ENCODE results near the gene NAGLU.
A peak's percentile ranks its signal among the peaks of the same experiment; 100 is the strongest.
"Not testable (repeated sequence)": the region's sequence is repeated elsewhere in the genome, so short reads cannot be mapped to it uniquely, and the experiment has no call there.

The NAGLU gene

GRCh38 chr17:42536372-42537155, 523 bp downstream of the NAGLU start:
- Histone ChIP-seq H3K9me3 (ENCODE audit: control insufficient read depth in 1 of 2, low read length in 2 of 2) (no peaks in the 10 kb centered on the region), H3K4me1 (ENCODE audit: control insufficient read depth in 1 of 2, insufficient read depth in 2 of 2, low read length in 2 of 2) (peaks cover 12 to 23% of the 10 kb centered on the region in 2 donors), H3K27ac (ENCODE audit: low read length) (peak overlapping the region; percentile 51), H3K4me3 (ENCODE audit: low read depth in 1 of 2, low read length in 2 of 2) (peak overlapping the region; percentile 80 to 82), H3K36me3 (ENCODE audit: control insufficient read depth in 1 of 2, insufficient read depth in 2 of 2, low read length in 2 of 2) (peaks cover 8 to 24% of the 10 kb centered on the region in 2 donors), H3K27me3 (ENCODE audit: low read depth, low read length) (no peaks in the 10 kb centered on the region)

GRCh38 chr17:42537156-42537805, 1.2 kb downstream of the NAGLU start:
- H3K4me3 ChIP-seq (ENCODE audit: low read depth in 1 of 2, low read length in 2 of 2) = peak overlapping the region; percentile 80 to 82
- H3K36me3 ChIP-seq (ENCODE audit: control insufficient read depth in 1 of 2, insufficient read depth in 2 of 2, low read length in 2 of 2) = peaks cover 8 to 26% of the 10 kb centered on the region in 2 donors

GRCh38 chr17:42537826-42538451, 1.9 kb downstream of the NAGLU start:
- Histone ChIP-seq H3K36me3 (ENCODE audit: control insufficient read depth in 1 of 2, insufficient read depth in 2 of 2, low read length in 2 of 2) (peaks cover 8 to 31% of the 10 kb centered on the region in 2 donors), H3K9me3 (ENCODE audit: control insufficient read depth in 1 of 2, low read length in 2 of 2) (no peaks in the 10 kb centered on the region), H3K4me1 (ENCODE audit: control insufficient read depth in 1 of 2, insufficient read depth in 2 of 2, low read length in 2 of 2) (peaks cover 12 to 20% of the 10 kb centered on the region in 2 donors), H3K4me3 (ENCODE audit: low read depth in 1 of 2, low read length in 2 of 2) (no peak overlapping the region), H3K27me3 (ENCODE audit: low read depth, low read length) (no peaks in the 10 kb centered on the region), H3K27ac (ENCODE audit: low read length) (no peak overlapping the region)

More at GRCh38 chr17:42537156-42537805, 1.2 kb downstream of the NAGLU start:
- Histone ChIP-seq H3K27me3 (ENCODE audit: low read depth, low read length) (no peaks in the 10 kb centered on the region), H3K4me1 (ENCODE audit: control insufficient read depth in 1 of 2, insufficient read depth in 2 of 2, low read length in 2 of 2) (peaks cover 12 to 20% of the 10 kb centered on the region in 2 donors), H3K27ac (ENCODE audit: low read length) (peak overlapping the region; percentile 51), H3K9me3 (ENCODE audit: control insufficient read depth in 1 of 2, low read length in 2 of 2) (no peaks in the 10 kb centered on the region)

GRCh38 chr17:42538482-42538881, 2.4 kb downstream of the NAGLU start:
- Histone ChIP-seq H3K4me1 (ENCODE audit: control insufficient read depth in 1 of 2, insufficient read depth in 2 of 2, low read length in 2 of 2) (peaks cover 12 to 20% of the 10 kb centered on the region in 2 donors), H3K4me3 (ENCODE audit: low read depth in 1 of 2, low read length in 2 of 2) (no peak overlapping the region), H3K36me3 (ENCODE audit: control insufficient read depth in 1 of 2, insufficient read depth in 2 of 2, low read length in 2 of 2) (peaks cover 10 to 37% of the 10 kb centered on the region in 2 donors), H3K27ac (ENCODE audit: low read length) (no peak overlapping the region), H3K27me3 (ENCODE audit: low read depth, low read length) (no peaks in the 10 kb centered on the region), H3K9me3 (ENCODE audit: control insufficient read depth in 1 of 2, low read length in 2 of 2) (no peaks in the 10 kb centered on the region)

- not testable (repeated sequence) for H3K27ac ChIP-seq (ENCODE audit: low read length); H3K9me3 ChIP-seq (ENCODE audit: control insufficient read depth in 1 of 2, low read length in 2 of 2); H3K4me3 ChIP-seq (ENCODE audit: low read depth in 1 of 2, low read length in 2 of 2); H3K27me3 ChIP-seq (ENCODE audit: low read depth, low read length)
- peaks cover 14 to 45% of the 10 kb centered on the region in 2 donors for H3K36me3 ChIP-seq (ENCODE audit: control insufficient read depth in 1 of 2, insufficient read depth in 2 of 2, low read length in 2 of 2)
- peaks cover 7 to 13% of the 10 kb centered on the region in 2 donors for H3K4me1 ChIP-seq (ENCODE audit: control insufficient read depth in 1 of 2, insufficient read depth in 2 of 2, low read length in 2 of 2)
Measured at GRCh38 chr17:42540558-42540957, 4.5 kb downstream of the NAGLU start.

- Histone ChIP-seq H3K27ac (ENCODE audit: low read length) (no peak overlapping the region), H3K36me3 (ENCODE audit: control insufficient read depth in 1 of 2, insufficient read depth in 2 of 2, low read length in 2 of 2) (peaks cover 14 to 45% of the 10 kb centered on the region in 2 donors), H3K27me3 (ENCODE audit: low read depth, low read length) (no peaks in the 10 kb centered on the region)
Measured at GRCh38 chr17:42541041-42541833, 5.2 kb downstream of the NAGLU start.

GRCh38 chr17:42543190-42544079, 7.4 kb downstream of the NAGLU start:
- Histone ChIP-seq H3K4me3 (ENCODE audit: low read depth in 1 of 2, low read length in 2 of 2) (no peak overlapping the region), H3K4me1 (ENCODE audit: control insufficient read depth in 1 of 2, insufficient read depth in 2 of 2, low read length in 2 of 2) (peaks cover 0 to 2% of the 10 kb centered on the region in 2 donors), H3K27me3 (ENCODE audit: low read depth, low read length) (no peaks in the 10 kb centered on the region), H3K36me3 (ENCODE audit: control insufficient read depth in 1 of 2, insufficient read depth in 2 of 2, low read length in 2 of 2) (peaks cover 14 to 39% of the 10 kb centered on the region in 2 donors), H3K27ac (ENCODE audit: low read length) (no peak overlapping the region), H3K9me3 (ENCODE audit: control insufficient read depth in 1 of 2, low read length in 2 of 2) (no peaks in the 10 kb centered on the region)

More at GRCh38 chr17:42541041-42541833, 5.2 kb downstream of the NAGLU start:
- no peak overlapping the region for H3K4me3 ChIP-seq (ENCODE audit: low read depth in 1 of 2, low read length in 2 of 2)
- no peaks in the 10 kb centered on the region for H3K9me3 ChIP-seq (ENCODE audit: control insufficient read depth in 1 of 2, low read length in 2 of 2)
- H3K4me1 ChIP-seq (ENCODE audit: control insufficient read depth in 1 of 2, insufficient read depth in 2 of 2, low read length in 2 of 2) = peaks cover 6 to 12% of the 10 kb centered on the region in 2 donors

GRCh38 chr17:42544874-42545283, 8.8 kb downstream of the NAGLU start:
- no peak overlapping the region for H3K4me3 ChIP-seq (ENCODE audit: low read depth in 1 of 2, low read length in 2 of 2)
- no peaks in the 10 kb centered on the region for H3K9me3 ChIP-seq (ENCODE audit: control insufficient read depth in 1 of 2, low read length in 2 of 2)
- H3K27ac ChIP-seq (ENCODE audit: low read length) = no peak overlapping the region
- no peaks in the 10 kb centered on the region for H3K27me3 ChIP-seq (ENCODE audit: low read depth, low read length)
- peaks cover 0 to 6% of the 10 kb centered on the region in 2 donors for H3K4me1 ChIP-seq (ENCODE audit: control insufficient read depth in 1 of 2, insufficient read depth in 2 of 2, low read length in 2 of 2)
- H3K36me3 ChIP-seq (ENCODE audit: control insufficient read depth in 1 of 2, insufficient read depth in 2 of 2, low read length in 2 of 2) = peaks cover 5 to 29% of the 10 kb centered on the region in 2 donors

GRCh38 chr17:42545755-42546505, 9.9 kb downstream of the NAGLU start:
- not testable (repeated sequence) for H3K4me1 ChIP-seq (ENCODE audit: control insufficient read depth in 1 of 2, insufficient read depth in 2 of 2, low read length in 2 of 2); H3K9me3 ChIP-seq (ENCODE audit: control insufficient read depth in 1 of 2, low read length in 2 of 2); H3K4me3 ChIP-seq (ENCODE audit: low read depth in 1 of 2, low read length in 2 of 2); H3K27me3 ChIP-seq (ENCODE audit: low read depth, low read length); H3K27ac ChIP-seq (ENCODE audit: low read length)
- peaks cover 5 to 28% of the 10 kb centered on the region in 2 donors for H3K36me3 ChIP-seq (ENCODE audit: control insufficient read depth in 1 of 2, insufficient read depth in 2 of 2, low read length in 2 of 2)

All from muscle layer of duodenum (tissue), 2 donors.